OCI-LY7 (cell line): Measurements from ENCODE around the gene MAMSTR. TPM values are rescaled to one million over a fixed set of nuclear protein-coding genes. Genes with fewer than 3 reads are reported as not detected.
"Not testable (repeated sequence)": the region's sequence is repeated elsewhere in the genome, so short reads cannot be mapped to it uniquely, and the experiment has no call there.

ENCODE experiments used
- BruUV-seq: library from RNA; stranded (reverse); fragments of 400-500 nt; replicated peaks from 2 replicates; lab custom pipeline; 2021; lab: Mats Ljungman, UMichigan
- CTCF ChIA-PET: fragments of 300-600 bp; sonication (Branson Sonifier 250); formaldehyde crosslinking; loops from one replicate; lab custom pipeline; 2022; ENCODE audit warnings: antibody characterized with exemption; ENCODE audit not compliant: unreplicated experiment; lab: Charles Lee
- POLR2A ChIA-PET: fragments of 300-600 bp; sonication (Branson Sonifier 250); formaldehyde crosslinking; loops from one replicate; lab custom pipeline; 2022; ENCODE audit warnings: antibody characterized with exemption; lab: Charles Lee
- DNase-seq: peaks from one replicate; pipeline ENCODE4 v3.0.0-alpha.2; 2015; ENCODE audit warnings: low spot score
- H2AFZ ChIP-seq: fragments of 200-600 bp; sonication (generic), shearing (Covaris generic); 2 replicates; pipeline ENCODE4 v1.6.1; 2014; ENCODE audit warnings: mild to moderate bottlenecking, antibody characterized with exemption, low read length, moderate library complexity
- H3K27ac ChIP-seq: fragments of 200-600 bp; sonication (generic); 2 replicates; pipeline ENCODE4 v1.5.1; 2014; ENCODE audit warnings: mixed run types, low read depth, mild to moderate bottlenecking, moderate library complexity, low read length, inconsistent platforms; ENCODE audit not compliant: poor library complexity, severe bottlenecking
- H3K36me3 ChIP-seq: fragments of 200-600 bp; sonication (generic); 2 replicates; pipeline ENCODE4 v1.6.1; 2014; ENCODE audit warnings: mild to moderate bottlenecking, antibody characterized with exemption, low read length, moderate library complexity, mixed read lengths; ENCODE audit not compliant: insufficient read depth
- H3K4me1 ChIP-seq: fragments of 200-600 bp; sonication (generic); 2 replicates; pipeline ENCODE4 v1.5.1; 2014; ENCODE audit warnings: mild to moderate bottlenecking, low read length; ENCODE audit not compliant: insufficient read depth, poor library complexity, severe bottlenecking
- H3K4me2 ChIP-seq: fragments of 200-600 bp; sonication (generic); 2 replicates; pipeline ENCODE4 v1.6.1; 2014; ENCODE audit warnings: mild to moderate bottlenecking, low read length
- H3K4me3 ChIP-seq: fragments of 200-600 bp; sonication (generic); 2 replicates; pipeline ENCODE4 v1.5.1; 2014; ENCODE audit warnings: mild to moderate bottlenecking, low read depth, low read length; ENCODE audit not compliant: poor library complexity, severe bottlenecking
- H3K79me2 ChIP-seq: fragments of 200-600 bp; sonication (generic); 2 replicates; pipeline ENCODE4 v1.6.1; 2016; ENCODE audit warnings: low read depth, mild to moderate bottlenecking, low read length, moderate library complexity, mixed read lengths; ENCODE audit not compliant: insufficient read depth
- H3K9me2 ChIP-seq: fragments of 200-600 bp; sonication (generic); 2 replicates; pipeline ENCODE4 v1.6.1; 2016; ENCODE audit warnings: mild to moderate bottlenecking, low read length, mixed read lengths; ENCODE audit not compliant: insufficient read depth
- H3K9me3 ChIP-seq: fragments of 200-600 bp; sonication (generic); 2 replicates; pipeline ENCODE4 v1.6.1; 2014; ENCODE audit warnings: mild to moderate bottlenecking, mixed run types, low read length, mixed read lengths
- H4K20me1 ChIP-seq: fragments of 200-600 bp; sonication (generic); 2 replicates; pipeline ENCODE4 v1.6.1; 2014; ENCODE audit warnings: mild to moderate bottlenecking, antibody characterized with exemption, low read length, moderate library complexity, mixed read lengths; ENCODE audit not compliant: insufficient read depth
- CTCF ChIP-seq: fragments of 200-600 bp; sonication (generic); conservative IDR thresholded peaks from 2 replicates; pipeline ENCODE4 v1.5.1; 2014; ENCODE audit warnings: mild to moderate bottlenecking, antibody characterized with exemption, low read length, moderate library complexity, mixed read lengths
- EZH2phosphoT487 ChIP-seq: fragments of 200-600 bp; sonication (generic); IDR thresholded peaks from 2 replicates; pipeline ENCODE4 v1.6.1; 2018; ENCODE audit warnings: low read depth, borderline replicate concordance, mild to moderate bottlenecking, mixed run types, antibody characterized with exemption, low read length, moderate library complexity, mixed read lengths
- intact Hi-C: fragments of 100-400 bp; cut with micrococcal nuclease; formaldehyde crosslinking; loops from one replicate; pipeline ENCODE4 v1.10.0; 2022; ENCODE audit not compliant: unreplicated experiment
- total RNA-seq, 2 experiments: library from RNA; depleted of rRNA in 1 of 2; stranded (reverse); fragments of >200 nt in 1 of 2; shearing (Covaris generic) in 1 of 2; gene quantifications; 2 replicates each; pipeline ENCODE4 v1.2.3, GENCODE V29; 2014 to 2022

MAMSTR gene
- total RNA-seq, 2 experiments from 2014 or later = 1.2 TPM

DNA sequence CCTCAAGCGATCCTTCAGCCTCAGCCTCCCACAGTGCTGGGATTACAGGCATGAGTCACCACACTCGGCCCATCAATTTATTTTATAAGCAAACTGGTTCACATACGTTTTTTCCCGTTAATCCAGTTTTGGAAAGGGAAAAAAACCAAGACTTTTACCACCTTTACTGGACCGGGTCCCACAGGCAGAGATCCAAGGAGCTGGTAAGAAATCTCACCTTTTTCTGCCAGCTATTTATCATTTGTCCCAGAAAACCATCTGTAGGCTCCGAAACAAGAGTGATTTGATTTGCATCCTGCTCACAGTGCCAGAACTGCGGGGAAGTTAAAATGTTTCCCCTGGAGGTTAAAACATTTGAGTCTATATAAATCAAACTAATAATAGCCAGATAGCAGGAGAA, 30.1 kb downstream of the MAMSTR start:
- intact Hi-C loops = no loop called here
- H3K4me3 ChIP-seq = no peak overlapping the region
- H4K20me1 ChIP-seq = no peaks in the 10 kb centered on the region
- H3K36me3 ChIP-seq = no peaks in the 10 kb centered on the region
- no peaks in the 10 kb centered on the region for H3K4me1 ChIP-seq
- no peaks in the 10 kb centered on the region for H3K79me2 ChIP-seq
- CTCF ChIA-PET = no interaction called here
- no peaks in the 10 kb centered on the region for H3K9me3 ChIP-seq
- H2AFZ ChIP-seq = no peak overlapping the region
- H3K9me2 ChIP-seq = no peaks in the 10 kb centered on the region
- POLR2A ChIA-PET = no interaction called here
- no peak for DNase-seq
- TF ChIP-seq CTCF (no peak), EZH2phosphoT487 (no peak)
- no TSS peak for BruUV-seq
- H3K4me2 ChIP-seq = no peak overlapping the region
- no peak overlapping the region for H3K27ac ChIP-seq

DNA sequence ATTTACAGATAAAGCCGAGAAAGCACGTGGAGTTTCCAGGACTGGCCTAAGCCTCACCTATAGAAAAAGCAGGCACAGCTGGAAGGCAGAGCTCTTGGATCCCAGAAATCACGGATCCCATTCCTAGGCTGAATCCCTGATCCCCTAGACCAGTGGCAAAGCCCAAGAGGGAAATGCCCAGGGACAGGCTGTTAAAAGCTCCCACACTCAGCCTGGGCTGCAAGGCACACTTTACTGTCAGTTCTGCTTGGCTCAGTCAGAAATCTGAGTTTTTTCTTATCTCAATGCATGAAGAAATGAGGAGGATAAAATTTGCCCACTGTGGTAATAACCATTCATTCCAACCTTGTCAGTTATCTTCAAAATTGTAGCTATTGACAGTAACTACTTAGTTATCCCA, 31.7 kb downstream of the MAMSTR start:
- H4K20me1 ChIP-seq = no peaks in the 10 kb centered on the region
- intact Hi-C loops = no loop called here
- no peak overlapping the region for H3K4me2 ChIP-seq
- H3K9me2 ChIP-seq = no peaks in the 10 kb centered on the region
- H2AFZ ChIP-seq = no peak overlapping the region
- no peaks in the 10 kb centered on the region for H3K79me2 ChIP-seq
- no peak for DNase-seq
- CTCF ChIA-PET = no interaction called here
- H3K4me3 ChIP-seq = no peak overlapping the region
- POLR2A ChIA-PET = no interaction called here
- H3K9me3 ChIP-seq = no peaks in the 10 kb centered on the region
- TF ChIP-seq EZH2phosphoT487 (no peak), CTCF (no peak)
- no TSS peak for BruUV-seq
- no peaks in the 10 kb centered on the region for H3K36me3 ChIP-seq
- no peaks in the 10 kb centered on the region for H3K4me1 ChIP-seq
- no peak overlapping the region for H3K27ac ChIP-seq

- POLR2A ChIA-PET = interaction anchor here (0.7 kb wide), 1 partner anchor 9 kb away, joined by 6 read pairs; the partner anchor contains the start of gene FUT2
- H3K9me2 ChIP-seq, H3K9me3 ChIP-seq, H3K79me2 ChIP-seq, intact Hi-C loops, H4K20me1 ChIP-seq, H3K4me2 ChIP-seq, H2AFZ ChIP-seq, H3K4me1 ChIP-seq, DNase-seq, H3K4me3 ChIP-seq, H3K36me3 ChIP-seq, H3K27ac ChIP-seq, BruUV-seq, CTCF ChIA-PET: not testable (repeated sequence)
These were observed 32.9 kb downstream of the MAMSTR start for GRCh38 chr19:48686637-48687036.
